HCT116 (cell line): ENCODE data around the gene ACAD9. TPM values are rescaled to one million over a fixed set of nuclear protein-coding genes. Genes with fewer than 3 reads are reported as not detected.

ENCODE experiments used
- ATAC-seq: fragments of 200-7000 bp; cut with Tn5 transposase; 2 replicates; pipeline ENCODE4 v1.9.1; 2020; ENCODE audit warnings: mild to moderate bottlenecking, moderate library complexity
- BruUV-seq: library from RNA; stranded (reverse); fragments of 400-500 nt; replicated peaks from 2 replicates; lab custom pipeline; 2021; lab: Mats Ljungman, UMichigan
- CTCF ChIA-PET: fragments of 300-600 bp; sonication (Branson Sonifier 250); formaldehyde crosslinking; loops from one replicate; lab custom pipeline; 2021; ENCODE audit warnings: antibody characterized with exemption; lab: Charles Lee
- POLR2A ChIA-PET: fragments of 300-600, 350-600 bp; sonication (Branson Sonifier 250); formaldehyde crosslinking; loops from one replicate; lab custom pipeline; 2021; ENCODE audit warnings: antibody characterized with exemption; lab: Charles Lee
- RAD21 ChIA-PET, 2 experiments: fragments of 300-600 bp; sonication (Branson Sonifier 250); formaldehyde crosslinking; loops; one replicate each; lab custom pipeline; 2023; ENCODE audit warnings: low total read pairs in 2 of 2; ENCODE audit not compliant: uncharacterized antibody in 2 of 2, unreplicated experiment in 2 of 2, low non-redundant PET in 1 of 2; lab: Charles Lee
- DNase-seq: peaks from one replicate; pipeline ENCODE4 v3.0.0-alpha.2; 2010; ENCODE audit warnings: low read depth, low spot score
- H2AFZ ChIP-seq: fragments of 200-600 bp; shearing (Covaris generic), sonication (generic); 2 replicates; pipeline ENCODE4 v1.6.1; 2017; ENCODE audit warnings: low read depth, mixed run types, mixed read lengths, antibody characterized with exemption, low read length; ENCODE audit not compliant: poor library complexity, severe bottlenecking
- H3K27ac ChIP-seq: 2 replicates; pipeline ENCODE4 v1.5.1; 2012; ENCODE audit warnings: low read depth, low read length
- H3K27me3 ChIP-seq: fragments of 200-600 bp; sonication (generic); 2 replicates; pipeline ENCODE4 v1.6.1; 2016; ENCODE audit warnings: mixed run types, low read length, mixed read lengths; ENCODE audit not compliant: insufficient read depth
- H3K36me3 ChIP-seq, 2 experiments: fragments of 200-500 bp in 1 of 2; fragments of 200-600 bp in 1 of 2; sonication (Bioruptor generic) in 1 of 2; sonication (generic) in 1 of 2; 2 replicates each; pipeline versions ENCODE4 v1.5.1 to v1.6.1; 2014 to 2016; ENCODE audit warnings: low read length in 2 of 2, inconsistent platforms in 1 of 2, mixed read lengths in 1 of 2, mixed run types in 1 of 2; ENCODE audit not compliant: insufficient read depth in 2 of 2, control insufficient read depth in 1 of 2
- H3K4me1 ChIP-seq, 2 experiments: fragments of 200-600 bp in 1 of 2; sonication (generic) in 1 of 2; 2 replicates each; pipeline versions ENCODE4 v1.5.1 to v1.6.1; 2012 to 2017; ENCODE audit warnings: low read length in 2 of 2, inconsistent platforms in 1 of 2, mild to moderate bottlenecking in 1 of 2, mixed read lengths in 1 of 2, mixed run types in 1 of 2, moderate library complexity in 1 of 2; ENCODE audit not compliant: insufficient read depth in 2 of 2, control insufficient read depth in 1 of 2
- H3K4me2 ChIP-seq: fragments of 200-600 bp; sonication (generic); 2 replicates; pipeline ENCODE4 v1.6.1; 2017; ENCODE audit warnings: mixed run types, low read length, mixed read lengths
- H3K4me3 ChIP-seq, 2 experiments: fragments of 200-600 bp in 1 of 2; sonication (generic) in 1 of 2; replicated peaks in 1 of 2; 2 replicates each; pipeline ENCODE4 v1.5.1; 2011 to 2016; ENCODE audit warnings: low read length in 2 of 2, control low read depth in 1 of 2, low read depth in 1 of 2, mild to moderate bottlenecking in 1 of 2, mixed read lengths in 1 of 2, mixed run types in 1 of 2
- H3K79me2 ChIP-seq: fragments of 200-600 bp; sonication (generic); 2 replicates; pipeline ENCODE4 v1.6.1; 2017; ENCODE audit warnings: mild to moderate bottlenecking, mixed run types, low read length, moderate library complexity, mixed read lengths; ENCODE audit not compliant: insufficient read depth
- H3K9ac ChIP-seq: fragments of 200-600 bp; sonication (generic); 2 replicates; pipeline ENCODE4 v1.6.1; 2016; ENCODE audit warnings: low read length, mixed read lengths
- H3K9me2 ChIP-seq: fragments of 200-600 bp; sonication (generic), shearing (Covaris generic); 2 replicates; pipeline ENCODE4 v1.6.1; 2017; ENCODE audit warnings: mixed run types, mild to moderate bottlenecking, moderate library complexity; ENCODE audit not compliant: insufficient read depth
- H3K9me3 ChIP-seq, 2 experiments: fragments of 200-500 bp in 1 of 2; fragments of 200-600 bp in 1 of 2; sonication (Bioruptor generic) in 1 of 2; sonication (generic) in 1 of 2; 2 replicates each; pipeline ENCODE4 v1.6.1; 2014 to 2017; ENCODE audit warnings: low read length in 2 of 2, mixed read lengths in 2 of 2, inconsistent platforms in 1 of 2, low read depth in 1 of 2, mild to moderate bottlenecking in 1 of 2, mixed run types in 1 of 2, moderate library complexity in 1 of 2; ENCODE audit not compliant: control insufficient read depth in 1 of 2, insufficient read depth in 1 of 2
- H4K20me1 ChIP-seq: fragments of 200-600 bp; sonication (generic), shearing (Covaris generic); 2 replicates; pipeline ENCODE4 v1.6.1; 2017; ENCODE audit warnings: mixed run types, mild to moderate bottlenecking, moderate library complexity; ENCODE audit not compliant: insufficient read depth
- EZH2 ChIP-seq: fragments of 200-600 bp; sonication (generic); IDR thresholded peaks from 2 replicates; pipeline ENCODE4 v1.6.1; 2017; ENCODE audit warnings: antibody characterized with exemption, mixed run types
- EZH2phosphoT487 ChIP-seq: fragments of 200-600 bp; IDR thresholded peaks from 2 replicates; pipeline ENCODE4 v1.6.1; 2018; ENCODE audit warnings: antibody characterized with exemption, borderline replicate concordance
- FOSL1 ChIP-seq: IDR thresholded peaks from 2 replicates; pipeline ENCODE4 v1.6.1; 2012; ENCODE audit warnings: low read depth
- SIN3A ChIP-seq: IDR thresholded peaks from 2 replicates; pipeline ENCODE4 v1.6.1; 2012; ENCODE audit warnings: low read depth
- SP1 ChIP-seq: IDR thresholded peaks from 2 replicates; pipeline ENCODE4 v1.6.1; 2012; ENCODE audit warnings: low read depth
- SRF ChIP-seq: IDR thresholded peaks from 2 replicates; pipeline ENCODE4 v1.6.1; 2012; ENCODE audit warnings: low read depth
- TCF7L2 ChIP-seq: IDR thresholded peaks from 2 replicates; pipeline ENCODE4 v1.7.0; 2011; ENCODE audit warnings: borderline replicate concordance, inconsistent platforms; ENCODE audit not compliant: insufficient read depth, insufficient read length; ENCODE audit errors: extremely low read depth
- YY1 ChIP-seq: IDR thresholded peaks from 2 replicates; pipeline ENCODE4 v1.6.1; 2011; ENCODE audit warnings: low read length, low read depth, moderate library complexity, mild to moderate bottlenecking; ENCODE audit not compliant: insufficient replicate concordance; ENCODE audit errors: extremely low read depth
- ZFX ChIP-seq: fragments of 450-650 bp; IDR thresholded peaks from 2 replicates; pipeline ENCODE4 v1.6.1; 2017
- intact Hi-C: fragments of 100-400 bp; cut with micrococcal nuclease; formaldehyde crosslinking; loops from 2 replicates; pipeline ENCODE4 v1.10.0; 2022
- total RNA-seq: library from RNA; stranded (reverse); gene quantifications from one replicate; pipeline ENCODE4 v1.2.1, GENCODE V29; 2021; ENCODE audit not compliant: unreplicated experiment
- TF ChIP-seq, protein P1 (sequence below), 3 experiments: fragments of 200-600 bp in 1 of 3; sonication (generic) in 1 of 3; IDR thresholded peaks in 2 of 3; conservative IDR thresholded peaks in 1 of 3; 2 replicates each; pipeline ENCODE4 v1.5.1; 2012 to 2017; ENCODE audit warnings: low read depth in 2 of 3, low read length in 2 of 3, antibody characterized with exemption in 1 of 3, borderline replicate concordance in 1 of 3, control low read depth in 1 of 3, mild to moderate bottlenecking in 1 of 3, mixed read lengths in 1 of 3, mixed run types in 1 of 3, moderate library complexity in 1 of 3; ENCODE audit not compliant: insufficient read depth in 1 of 3
- TF ChIP-seq, protein P2 (sequence below): IDR thresholded peaks from 2 replicates; pipeline ENCODE4 v1.6.1; 2012
- TF ChIP-seq, protein P3 (sequence below): IDR thresholded peaks from 2 replicates; pipeline ENCODE4 v1.6.1; 2012; ENCODE audit warnings: low read depth
- TF ChIP-seq, protein P4 (sequence below): IDR thresholded peaks from 2 replicates; pipeline ENCODE4 v1.6.1; 2011; ENCODE audit warnings: mild to moderate bottlenecking, low read length, moderate library complexity; ENCODE audit not compliant: insufficient replicate concordance; ENCODE audit errors: extremely low read depth

The ACAD9 gene
- total RNA-seq, 1 experiment from 2014 or later: 55.8 TPM

DNA sequence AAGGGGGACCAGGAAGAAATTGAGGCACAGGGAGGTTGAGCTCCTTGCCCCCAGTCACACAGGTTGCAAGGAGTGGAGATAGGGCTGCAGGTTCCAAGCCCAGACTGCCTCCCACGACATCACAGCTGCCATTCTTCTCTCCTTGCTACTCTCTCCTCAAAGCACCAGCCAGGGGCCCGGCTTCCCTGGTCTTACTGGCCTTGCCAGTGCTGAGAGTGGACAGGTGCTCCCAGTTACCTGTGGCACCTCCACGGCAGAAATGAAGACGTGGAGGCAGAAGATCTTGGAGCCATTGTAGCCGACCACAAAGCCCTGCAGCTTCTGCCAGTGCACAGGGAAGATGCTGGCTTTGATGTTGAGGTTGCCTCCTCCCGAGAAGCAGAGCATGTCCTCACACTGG, 17.9 kb upstream of the ACAD9 start:
- TF ChIP-seq, protein P1, sequence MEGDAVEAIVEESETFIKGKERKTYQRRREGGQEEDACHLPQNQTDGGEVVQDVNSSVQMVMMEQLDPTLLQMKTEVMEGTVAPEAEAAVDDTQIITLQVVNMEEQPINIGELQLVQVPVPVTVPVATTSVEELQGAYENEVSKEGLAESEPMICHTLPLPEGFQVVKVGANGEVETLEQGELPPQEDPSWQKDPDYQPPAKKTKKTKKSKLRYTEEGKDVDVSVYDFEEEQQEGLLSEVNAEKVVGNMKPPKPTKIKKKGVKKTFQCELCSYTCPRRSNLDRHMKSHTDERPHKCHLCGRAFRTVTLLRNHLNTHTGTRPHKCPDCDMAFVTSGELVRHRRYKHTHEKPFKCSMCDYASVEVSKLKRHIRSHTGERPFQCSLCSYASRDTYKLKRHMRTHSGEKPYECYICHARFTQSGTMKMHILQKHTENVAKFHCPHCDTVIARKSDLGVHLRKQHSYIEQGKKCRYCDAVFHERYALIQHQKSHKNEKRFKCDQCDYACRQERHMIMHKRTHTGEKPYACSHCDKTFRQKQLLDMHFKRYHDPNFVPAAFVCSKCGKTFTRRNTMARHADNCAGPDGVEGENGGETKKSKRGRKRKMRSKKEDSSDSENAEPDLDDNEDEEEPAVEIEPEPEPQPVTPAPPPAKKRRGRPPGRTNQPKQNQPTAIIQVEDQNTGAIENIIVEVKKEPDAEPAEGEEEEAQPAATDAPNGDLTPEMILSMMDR (IDR thresholded peaks at IDR 0.05 in 2 of 3, conservative IDR thresholded peaks at IDR 0.05 in 1 of 3; ENCODE audit: borderline replicate concordance in 1 of 3, insufficient read depth in 1 of 3, low read depth in 2 of 3, low read length in 2 of 3): no peak
- TF ChIP-seq TCF7L2 (no peak), EZH2 (no peak), SP1 (no peak), YY1 (no peak), FOSL1 (no peak), ZFX (no peak), SRF (no peak), SIN3A (no peak), EZH2phosphoT487 (no peak)
- TF ChIP-seq, protein P2, sequence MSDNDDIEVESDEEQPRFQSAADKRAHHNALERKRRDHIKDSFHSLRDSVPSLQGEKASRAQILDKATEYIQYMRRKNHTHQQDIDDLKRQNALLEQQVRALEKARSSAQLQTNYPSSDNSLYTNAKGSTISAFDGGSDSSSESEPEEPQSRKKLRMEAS: no peak
- TF ChIP-seq, protein P3, sequence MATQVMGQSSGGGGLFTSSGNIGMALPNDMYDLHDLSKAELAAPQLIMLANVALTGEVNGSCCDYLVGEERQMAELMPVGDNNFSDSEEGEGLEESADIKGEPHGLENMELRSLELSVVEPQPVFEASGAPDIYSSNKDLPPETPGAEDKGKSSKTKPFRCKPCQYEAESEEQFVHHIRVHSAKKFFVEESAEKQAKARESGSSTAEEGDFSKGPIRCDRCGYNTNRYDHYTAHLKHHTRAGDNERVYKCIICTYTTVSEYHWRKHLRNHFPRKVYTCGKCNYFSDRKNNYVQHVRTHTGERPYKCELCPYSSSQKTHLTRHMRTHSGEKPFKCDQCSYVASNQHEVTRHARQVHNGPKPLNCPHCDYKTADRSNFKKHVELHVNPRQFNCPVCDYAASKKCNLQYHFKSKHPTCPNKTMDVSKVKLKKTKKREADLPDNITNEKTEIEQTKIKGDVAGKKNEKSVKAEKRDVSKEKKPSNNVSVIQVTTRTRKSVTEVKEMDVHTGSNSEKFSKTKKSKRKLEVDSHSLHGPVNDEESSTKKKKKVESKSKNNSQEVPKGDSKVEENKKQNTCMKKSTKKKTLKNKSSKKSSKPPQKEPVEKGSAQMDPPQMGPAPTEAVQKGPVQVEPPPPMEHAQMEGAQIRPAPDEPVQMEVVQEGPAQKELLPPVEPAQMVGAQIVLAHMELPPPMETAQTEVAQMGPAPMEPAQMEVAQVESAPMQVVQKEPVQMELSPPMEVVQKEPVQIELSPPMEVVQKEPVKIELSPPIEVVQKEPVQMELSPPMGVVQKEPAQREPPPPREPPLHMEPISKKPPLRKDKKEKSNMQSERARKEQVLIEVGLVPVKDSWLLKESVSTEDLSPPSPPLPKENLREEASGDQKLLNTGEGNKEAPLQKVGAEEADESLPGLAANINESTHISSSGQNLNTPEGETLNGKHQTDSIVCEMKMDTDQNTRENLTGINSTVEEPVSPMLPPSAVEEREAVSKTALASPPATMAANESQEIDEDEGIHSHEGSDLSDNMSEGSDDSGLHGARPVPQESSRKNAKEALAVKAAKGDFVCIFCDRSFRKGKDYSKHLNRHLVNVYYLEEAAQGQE: no peak
- TF ChIP-seq, protein P4, sequence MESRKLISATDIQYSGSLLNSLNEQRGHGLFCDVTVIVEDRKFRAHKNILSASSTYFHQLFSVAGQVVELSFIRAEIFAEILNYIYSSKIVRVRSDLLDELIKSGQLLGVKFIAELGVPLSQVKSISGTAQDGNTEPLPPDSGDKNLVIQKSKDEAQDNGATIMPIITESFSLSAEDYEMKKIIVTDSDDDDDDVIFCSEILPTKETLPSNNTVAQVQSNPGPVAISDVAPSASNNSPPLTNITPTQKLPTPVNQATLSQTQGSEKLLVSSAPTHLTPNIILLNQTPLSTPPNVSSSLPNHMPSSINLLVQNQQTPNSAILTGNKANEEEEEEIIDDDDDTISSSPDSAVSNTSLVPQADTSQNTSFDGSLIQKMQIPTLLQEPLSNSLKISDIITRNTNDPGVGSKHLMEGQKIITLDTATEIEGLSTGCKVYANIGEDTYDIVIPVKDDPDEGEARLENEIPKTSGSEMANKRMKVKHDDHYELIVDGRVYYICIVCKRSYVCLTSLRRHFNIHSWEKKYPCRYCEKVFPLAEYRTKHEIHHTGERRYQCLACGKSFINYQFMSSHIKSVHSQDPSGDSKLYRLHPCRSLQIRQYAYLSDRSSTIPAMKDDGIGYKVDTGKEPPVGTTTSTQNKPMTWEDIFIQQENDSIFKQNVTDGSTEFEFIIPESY: no peak
- no peak overlapping the region for H3K4me2 ChIP-seq
- H3K27me3 ChIP-seq: no peaks in the 10 kb centered on the region
- H4K20me1 ChIP-seq: no peaks in the 10 kb centered on the region
- H3K79me2 ChIP-seq: no peaks in the 10 kb centered on the region
- H3K9me2 ChIP-seq: no peaks in the 10 kb centered on the region
- ATAC-seq (no peak), DNase-seq (no peak)
- ChIA-PET RAD21 (no interaction called here), POLR2A (no interaction called here), CTCF (no interaction called here)
- intact Hi-C loops: no loop called here
- peaks cover 15 to 16% of the 10 kb centered on the region in 2 experiments; a peak in 3 of 4 replicates for H3K9me3 ChIP-seq
- BruUV-seq: no TSS peak
- no peak overlapping the region for H2AFZ ChIP-seq
- H3K9ac ChIP-seq: no peak overlapping the region
- no peaks in the 10 kb centered on the region for H3K4me1 ChIP-seq
- no peak overlapping the region for H3K27ac ChIP-seq
- H3K4me3 ChIP-seq: no peak overlapping the region
- no peaks in the 10 kb centered on the region for H3K36me3 ChIP-seq
